MG63 (cell line): ENCODE data around the gene ZSWIM3. TPM values are rescaled to one million over a fixed set of nuclear protein-coding genes. Genes with fewer than 3 reads are reported as not detected.
"Not testable (repeated sequence)": the region's sequence is repeated elsewhere in the genome, so short reads cannot be mapped to it uniquely, and the experiment has no call there.

Source experiments
- DNase-seq: peaks from one replicate; pipeline ENCODE4 v3.0.0-alpha.2; 2020
- H3K27me3 ChIP-seq: fragments of 250-450 bp; sonication (Bioruptor Pico); 2 replicates; pipeline ENCODE4 v1.5.1; 2020; ENCODE audit warnings: mild to moderate bottlenecking, moderate library complexity
- H3K36me3 ChIP-seq: fragments of 250-450 bp; sonication (Bioruptor Pico); 2 replicates; pipeline ENCODE4 v1.5.1; 2020; ENCODE audit warnings: mild to moderate bottlenecking, moderate library complexity
- H3K4me3 ChIP-seq: fragments of 250-450 bp; sonication (Bioruptor Pico); 2 replicates; pipeline ENCODE4 v1.5.1; 2020; ENCODE audit warnings: mild to moderate bottlenecking, moderate library complexity
- H3K9me3 ChIP-seq: fragments of 250-450 bp; sonication (Bioruptor Pico); 2 replicates; pipeline ENCODE4 v1.5.1; 2020; ENCODE audit warnings: mild to moderate bottlenecking, moderate library complexity
- total RNA-seq: library from RNA; depleted of rRNA; stranded (reverse); fragments of >200 nt; shearing (Covaris generic); gene quantifications from 2 replicates; pipeline ENCODE4 v1.2.3, GENCODE V29; 2014; ENCODE audit warnings: low replicate concordance

Gene ZSWIM3
- total RNA-seq, 1 experiment from 2014 or later, result 14.2 TPM

- H3K36me3 ChIP-seq, result peaks cover 21% of the 10 kb centered on the region
- DNase-seq, result peak; percentile 23
- no peaks in the 10 kb centered on the region for H3K9me3 ChIP-seq
- H3K27me3 ChIP-seq, result no peaks in the 10 kb centered on the region
- H3K4me3 ChIP-seq, result peak overlapping the region; percentile 92
These were observed 34.8 kb downstream of the ZSWIM3 start for GRCh38 chr20:45892049-45892825.

GRCh38 chr20:45892828-45893500 is 35.5 kb downstream of the ZSWIM3 start:
- Histone ChIP-seq H3K36me3 (peaks cover 25% of the 10 kb centered on the region), H3K9me3 (no peaks in the 10 kb centered on the region), H3K27me3 (no peaks in the 10 kb centered on the region), H3K4me3 (peak overlapping the region; percentile 92; the same call in 1 of the 2 replicates)
- no peak for DNase-seq

GRCh38 chr20:45893831-45894230 is 36.4 kb downstream of the ZSWIM3 start:
- no peak for DNase-seq
- peaks cover 27% of the 10 kb centered on the region for H3K36me3 ChIP-seq

GRCh38 chr20:45894797-45895196 is 37.4 kb downstream of the ZSWIM3 start:
- H3K9me3 ChIP-seq, result no peaks in the 10 kb centered on the region
- peaks cover 27% of the 10 kb centered on the region for H3K36me3 ChIP-seq
- no peaks in the 10 kb centered on the region for H3K27me3 ChIP-seq
- DNase-seq, result no peak
- no peak overlapping the region for H3K4me3 ChIP-seq

More at GRCh38 chr20:45893831-45894230, 36.4 kb downstream of the ZSWIM3 start:
- no peak overlapping the region for H3K4me3 ChIP-seq
- no peaks in the 10 kb centered on the region for H3K9me3 ChIP-seq
- H3K27me3 ChIP-seq, result no peaks in the 10 kb centered on the region

- Histone ChIP-seq H3K27me3 (no peaks in the 10 kb centered on the region), H3K9me3 (no peaks in the 10 kb centered on the region), H3K36me3 (peaks cover 43% of the 10 kb centered on the region), H3K4me3 (no peak overlapping the region)
- DNase-seq, result no peak
These were observed 39.3 kb downstream of the ZSWIM3 start for GRCh38 chr20:45896641-45897161.

- no peak overlapping the region for H3K4me3 ChIP-seq
These were observed 39.9 kb downstream of the ZSWIM3 start for GRCh38 chr20:45897289-45897688.

GRCh38 chr20:45897692-45898091 is 40.3 kb downstream of the ZSWIM3 start:
- Histone ChIP-seq H3K36me3 (peaks cover 49% of the 10 kb centered on the region), H3K27me3 (no peaks in the 10 kb centered on the region), H3K4me3 (no peak overlapping the region), H3K9me3 (no peaks in the 10 kb centered on the region)
- no peak for DNase-seq

More at GRCh38 chr20:45897289-45897688, 39.9 kb downstream of the ZSWIM3 start:
- no peaks in the 10 kb centered on the region for H3K27me3 ChIP-seq
- H3K9me3 ChIP-seq, result no peaks in the 10 kb centered on the region
- no peak for DNase-seq
- H3K36me3 ChIP-seq, result peaks cover 49% of the 10 kb centered on the region

GRCh38 chr20:45898285-45898684 is 40.9 kb downstream of the ZSWIM3 start:
- Histone ChIP-seq H3K36me3 (peaks cover 51% of the 10 kb centered on the region), H3K27me3 (no peaks in the 10 kb centered on the region), H3K4me3 (no peak overlapping the region), H3K9me3 (no peaks in the 10 kb centered on the region)
- no peak for DNase-seq

GRCh38 chr20:45899046-45899835 is 41.8 kb downstream of the ZSWIM3 start:
- Histone ChIP-seq H3K9me3 (no peaks in the 10 kb centered on the region), H3K27me3 (no peaks in the 10 kb centered on the region), H3K4me3 (no peak overlapping the region), H3K36me3 (peaks cover 56% of the 10 kb centered on the region)
- no peak for DNase-seq

- not testable (repeated sequence) for H3K9me3 ChIP-seq, H3K27me3 ChIP-seq, H3K4me3 ChIP-seq, DNase-seq
- peaks cover 75% of the 10 kb centered on the region for H3K36me3 ChIP-seq
These were observed 43.9 kb downstream of the ZSWIM3 start for GRCh38 chr20:45901332-45901731.

- H3K9me3 ChIP-seq, result no peaks in the 10 kb centered on the region
- no peak for DNase-seq
These were observed 44.8 kb downstream of the ZSWIM3 start for GRCh38 chr20:45902199-45902701.

GRCh38 chr20:45904583-45905504 is 47.4 kb downstream of the ZSWIM3 start:
- Histone ChIP-seq H3K4me3 (no peak overlapping the region), H3K27me3 (no peaks in the 10 kb centered on the region), H3K9me3 (no peaks in the 10 kb centered on the region), H3K36me3 (peaks cover 86% of the 10 kb centered on the region)
- DNase-seq, result no peak

More at GRCh38 chr20:45902199-45902701, 44.8 kb downstream of the ZSWIM3 start:
- no peaks in the 10 kb centered on the region for H3K27me3 ChIP-seq
- H3K4me3 ChIP-seq, result no peak overlapping the region
- H3K36me3 ChIP-seq, result peaks cover 70% of the 10 kb centered on the region

- no peak for DNase-seq
- H3K4me3 ChIP-seq, result no peak overlapping the region
- H3K36me3 ChIP-seq, result peaks cover 88% of the 10 kb centered on the region
- no peaks in the 10 kb centered on the region for H3K9me3 ChIP-seq
- no peaks in the 10 kb centered on the region for H3K27me3 ChIP-seq
These were observed 48.2 kb downstream of the ZSWIM3 start for GRCh38 chr20:45905505-45906079.

- DNase-seq, result no peak
- H3K36me3 ChIP-seq, result peaks cover 71% of the 10 kb centered on the region
- H3K27me3 ChIP-seq, result no peaks in the 10 kb centered on the region
- no peaks in the 10 kb centered on the region for H3K9me3 ChIP-seq
- no peak overlapping the region for H3K4me3 ChIP-seq
These were observed 50.0 kb downstream of the ZSWIM3 start for GRCh38 chr20:45907219-45907948.

GRCh38 chr20:45908084-45908483 is 50.7 kb downstream of the ZSWIM3 start:
- Histone ChIP-seq H3K4me3 (no peak overlapping the region), H3K36me3 (peaks cover 66% of the 10 kb centered on the region), H3K27me3 (no peaks in the 10 kb centered on the region), H3K9me3 (no peaks in the 10 kb centered on the region)
- DNase-seq, result no peak
